ENCODE results near the gene ZDHHC11.
"Not testable (repeated sequence)": the region's sequence is repeated elsewhere in the genome, so short reads cannot be mapped to it uniquely, and the experiment has no call there.

ZDHHC11 gene

DNA sequence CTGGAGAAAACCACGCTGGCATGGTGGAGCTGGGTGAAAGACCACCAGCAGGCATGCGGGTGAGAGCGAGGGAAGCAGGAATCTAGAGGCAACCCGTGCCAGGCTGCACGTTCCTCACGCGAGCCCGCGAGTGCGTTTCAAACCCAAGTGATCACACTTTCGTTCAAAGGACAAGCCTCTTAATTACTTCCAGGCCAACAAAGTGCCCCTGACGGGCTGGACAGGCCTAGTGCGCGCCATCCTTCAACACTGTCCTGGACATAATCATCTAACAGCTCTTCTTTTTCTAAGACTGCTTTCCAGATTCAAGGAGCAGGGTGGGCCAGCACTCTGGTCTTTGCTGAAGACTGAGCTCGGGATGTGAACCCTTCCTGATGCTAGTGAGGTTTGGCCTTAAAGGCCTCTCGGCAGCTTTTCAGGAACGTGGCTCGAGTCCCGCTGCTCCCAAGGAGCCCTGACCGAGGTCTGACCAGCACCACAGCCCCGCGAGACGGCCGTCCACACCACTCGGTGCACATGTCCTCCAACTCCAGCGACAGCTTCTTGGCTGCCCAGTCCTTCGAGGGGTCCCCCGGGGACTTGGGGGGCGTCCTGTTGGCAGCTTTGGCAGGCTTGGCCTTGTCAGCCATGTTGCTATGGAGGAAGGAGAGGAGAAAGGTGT lies 81.2 kb downstream of the ZDHHC11 start:
- POLR2A ChIA-PET (ENCODE audit: low non-redundant PET); CTCF ChIA-PET; DNase-seq (ENCODE audit: low spot score); H3K27ac ChIP-seq: not testable (repeated sequence)

DNA sequence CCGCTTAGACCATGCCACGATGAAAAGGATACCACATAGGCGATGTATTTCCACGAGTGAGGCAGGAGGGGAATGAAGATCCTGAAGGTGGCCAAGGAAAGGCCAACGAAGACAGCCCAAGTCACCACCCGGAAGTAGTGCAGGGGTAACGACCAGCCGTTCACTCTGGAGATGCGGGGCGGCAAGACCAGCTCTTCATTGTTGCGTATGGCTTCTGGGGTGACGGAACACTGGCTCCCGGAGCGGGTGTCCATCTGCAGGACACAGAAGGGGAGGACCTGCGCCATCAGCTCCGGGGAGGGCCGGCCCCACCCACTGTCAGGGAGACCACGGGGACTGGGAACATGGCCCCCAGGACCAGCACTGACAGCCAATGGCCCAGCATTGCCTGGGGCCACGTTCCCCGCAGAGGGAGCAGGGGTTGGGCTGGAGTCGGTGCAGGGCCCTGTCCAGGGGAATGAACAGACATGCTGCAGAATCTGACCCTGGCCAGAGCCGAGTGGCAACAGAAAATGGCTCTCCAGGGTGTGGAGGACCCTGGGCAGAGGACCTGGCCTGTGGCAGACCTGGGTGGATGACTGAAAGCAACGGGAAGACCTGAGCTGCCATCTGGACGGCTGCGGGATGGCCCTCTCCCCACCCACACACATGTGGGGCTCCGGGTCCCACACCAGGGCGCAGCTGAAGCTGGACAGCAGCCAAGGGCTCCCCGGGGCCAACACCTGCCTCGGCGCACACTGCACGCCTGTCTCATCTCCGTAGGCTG lies 83.9 kb downstream of the ZDHHC11 start:
- no peak for DNase-seq (ENCODE audit: low spot score)
- CTCF ChIA-PET, result no interaction called here
- POLR2A ChIA-PET (ENCODE audit: low non-redundant PET), result no interaction called here
- H3K27ac ChIP-seq, result no peak overlapping the region
- TF ChIP-seq, protein P1, sequence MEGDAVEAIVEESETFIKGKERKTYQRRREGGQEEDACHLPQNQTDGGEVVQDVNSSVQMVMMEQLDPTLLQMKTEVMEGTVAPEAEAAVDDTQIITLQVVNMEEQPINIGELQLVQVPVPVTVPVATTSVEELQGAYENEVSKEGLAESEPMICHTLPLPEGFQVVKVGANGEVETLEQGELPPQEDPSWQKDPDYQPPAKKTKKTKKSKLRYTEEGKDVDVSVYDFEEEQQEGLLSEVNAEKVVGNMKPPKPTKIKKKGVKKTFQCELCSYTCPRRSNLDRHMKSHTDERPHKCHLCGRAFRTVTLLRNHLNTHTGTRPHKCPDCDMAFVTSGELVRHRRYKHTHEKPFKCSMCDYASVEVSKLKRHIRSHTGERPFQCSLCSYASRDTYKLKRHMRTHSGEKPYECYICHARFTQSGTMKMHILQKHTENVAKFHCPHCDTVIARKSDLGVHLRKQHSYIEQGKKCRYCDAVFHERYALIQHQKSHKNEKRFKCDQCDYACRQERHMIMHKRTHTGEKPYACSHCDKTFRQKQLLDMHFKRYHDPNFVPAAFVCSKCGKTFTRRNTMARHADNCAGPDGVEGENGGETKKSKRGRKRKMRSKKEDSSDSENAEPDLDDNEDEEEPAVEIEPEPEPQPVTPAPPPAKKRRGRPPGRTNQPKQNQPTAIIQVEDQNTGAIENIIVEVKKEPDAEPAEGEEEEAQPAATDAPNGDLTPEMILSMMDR (conservative IDR thresholded peaks at IDR 0.05; ENCODE audit: low read depth), result no peak

DNA sequence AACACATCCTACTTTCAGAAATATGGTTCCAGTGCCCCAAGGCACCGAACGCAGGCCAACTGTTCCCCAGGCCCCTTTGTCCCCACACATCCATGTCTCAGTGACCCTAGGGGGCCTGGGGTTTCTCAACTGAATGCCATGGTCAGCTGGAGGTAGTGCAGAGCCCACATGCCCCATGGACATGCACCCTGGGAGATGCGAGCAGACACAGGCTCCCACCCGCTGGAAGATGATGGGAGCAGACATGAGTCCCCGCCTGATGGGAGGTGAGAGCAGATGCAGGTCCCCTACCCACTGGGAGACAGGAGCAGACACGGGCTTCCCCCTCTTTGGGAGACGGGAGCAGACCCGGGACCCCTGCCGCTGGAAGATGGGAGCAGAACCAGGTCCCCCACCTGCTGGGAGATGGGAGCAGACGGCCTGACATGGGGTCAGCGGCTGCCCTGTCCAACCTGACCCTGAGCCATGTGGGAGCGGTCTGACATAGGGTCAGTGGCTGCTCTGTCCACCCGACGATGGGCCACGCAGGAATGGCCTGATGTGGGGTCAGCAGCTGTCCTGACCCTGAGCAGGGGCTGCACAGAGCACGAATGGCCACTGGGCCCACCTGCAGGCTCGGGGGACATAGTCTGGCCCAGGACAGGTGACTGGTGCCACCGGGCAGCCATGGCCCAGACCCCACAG lies 84.7 kb downstream of the ZDHHC11 start:
- TF ChIP-seq, protein P1 (conservative IDR thresholded peaks at IDR 0.05; ENCODE audit: low read depth), result no peak
- POLR2A ChIA-PET (ENCODE audit: low non-redundant PET), result no interaction called here
- no peak overlapping the region for H3K27ac ChIP-seq
- CTCF ChIA-PET, result no interaction called here
- no peak for DNase-seq (ENCODE audit: low spot score)

DNA sequence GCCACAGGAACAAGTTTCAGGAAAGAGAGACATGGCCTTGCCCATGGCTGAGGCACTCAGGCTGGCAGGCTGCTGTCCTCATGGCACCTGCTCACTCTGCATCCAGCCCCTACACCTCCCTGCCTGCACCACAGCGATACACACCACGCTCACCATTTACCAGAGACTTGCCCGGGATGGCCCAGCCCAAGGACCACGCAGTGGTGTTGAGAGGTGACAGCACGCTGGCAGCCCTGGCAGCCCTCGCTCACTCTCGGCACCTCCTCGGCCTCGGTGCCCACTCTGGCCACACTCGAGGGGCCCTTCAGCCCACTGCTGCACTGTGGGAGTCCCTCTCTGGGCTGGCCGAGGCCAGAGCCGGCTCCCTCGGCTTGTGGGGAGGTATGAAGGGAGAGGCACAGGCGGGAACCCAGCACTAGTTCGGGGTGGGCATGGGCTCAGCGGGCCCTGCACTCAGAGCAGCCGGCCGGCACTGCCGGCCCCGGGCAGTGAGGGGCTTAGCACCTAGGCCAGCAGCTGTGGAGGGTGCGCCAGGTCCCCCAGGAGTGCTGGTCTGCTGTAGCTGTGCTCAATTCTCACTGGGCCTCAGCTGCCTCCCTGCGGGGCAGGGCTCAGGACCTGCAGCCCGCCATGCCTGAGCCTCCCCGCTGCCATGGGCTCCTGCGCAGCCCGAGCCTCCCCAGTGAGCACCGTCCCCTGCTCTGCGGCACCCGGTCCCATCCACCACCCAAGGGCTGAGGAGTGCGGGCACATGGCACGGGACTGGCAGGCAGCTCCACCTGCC lies 86.6 kb downstream of the ZDHHC11 start:
- ChIA-PET CTCF (no interaction called here), POLR2A (ENCODE audit: low non-redundant PET) (no interaction called here)
- TF ChIP-seq, protein P1 (conservative IDR thresholded peaks at IDR 0.05; ENCODE audit: low read depth), result no peak
- no peak overlapping the region for H3K27ac ChIP-seq
- no peak for DNase-seq (ENCODE audit: low spot score)

DNA sequence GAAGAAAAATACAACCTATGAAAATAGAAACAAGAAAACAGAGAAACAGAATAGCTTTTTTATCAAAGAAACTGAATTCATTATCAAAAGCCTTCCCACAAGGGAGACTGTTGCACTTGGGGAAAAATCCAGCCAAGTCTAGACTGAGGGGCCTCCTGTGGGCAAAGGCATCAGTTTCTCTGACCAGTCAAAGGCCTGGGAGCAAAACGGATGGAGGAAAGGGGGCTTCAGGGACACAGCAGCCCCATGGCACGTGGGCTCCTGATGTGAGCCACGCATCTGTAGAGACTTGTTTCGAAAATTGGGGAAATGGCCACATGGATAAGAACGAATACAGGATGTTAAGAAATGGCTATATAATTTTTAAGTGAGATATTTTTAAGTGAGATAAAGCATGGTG lies 87.4 kb downstream of the ZDHHC11 start:
- no peak overlapping the region for H3K27ac ChIP-seq
- ChIA-PET POLR2A (ENCODE audit: low non-redundant PET) (no interaction called here), CTCF (interaction anchor here (0.6 to 0.7 kb wide), 3 partner anchors 94 to 639 kb away, joined by 4 to 8 read pairs (median 4); no protein-coding TSS in a partner anchor)
- TF ChIP-seq, protein P1 (conservative IDR thresholded peaks at IDR 0.05; ENCODE audit: low read depth), result no peak
- no peak for DNase-seq (ENCODE audit: low spot score)

DNA sequence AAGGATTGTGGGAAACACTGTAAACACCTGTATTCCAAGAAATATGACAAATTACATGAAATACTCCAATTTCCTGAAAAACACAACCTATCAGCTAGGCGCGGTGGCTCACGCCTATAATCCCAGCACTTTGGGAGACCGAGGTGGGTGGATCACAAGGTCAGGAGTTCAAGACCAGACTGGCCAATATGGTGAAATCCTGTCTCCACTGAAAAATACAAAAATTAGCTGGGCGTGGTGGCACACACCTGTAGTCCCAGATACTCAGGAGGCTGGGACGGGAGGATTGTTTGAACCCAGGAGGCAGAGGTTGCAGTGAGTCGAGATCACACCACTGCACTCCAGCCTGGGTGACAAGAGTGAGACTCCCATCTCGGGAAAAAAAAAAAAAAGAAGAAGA lies 87.8 kb downstream of the ZDHHC11 start:
- CTCF ChIA-PET, result interaction anchor here (0.6 to 0.7 kb wide), 3 partner anchors 94 to 638 kb away, joined by 4 to 8 read pairs (median 4); no protein-coding TSS in a partner anchor
- H3K27ac ChIP-seq; DNase-seq (ENCODE audit: low spot score); POLR2A ChIA-PET (ENCODE audit: low non-redundant PET): not testable (repeated sequence)
